T-helper 2 cell treated with Interferon-gamma antibody and Interleukin-4, amounts not matched to agents 100 ng/mL and 5 ng/mL, for 36 hours (primary cell): ENCODE data around the gene SYNM. TPM values are rescaled to one million over a fixed set of nuclear protein-coding genes. Genes with fewer than 3 reads are reported as not detected.

Experiments
- intact Hi-C: fragments of 100-400 bp; cut with micrococcal nuclease; formaldehyde crosslinking; loops from one replicate; pipeline ENCODE4 v1.15.1; 2023
- total RNA-seq: library from RNA; stranded (reverse); gene quantifications from 2 replicates; pipeline ENCODE4 v1.2.3, GENCODE V29; 2022

SYNM gene
- total RNA-seq, 1 donor from 2014 or later = 0.80 TPM

DNA sequence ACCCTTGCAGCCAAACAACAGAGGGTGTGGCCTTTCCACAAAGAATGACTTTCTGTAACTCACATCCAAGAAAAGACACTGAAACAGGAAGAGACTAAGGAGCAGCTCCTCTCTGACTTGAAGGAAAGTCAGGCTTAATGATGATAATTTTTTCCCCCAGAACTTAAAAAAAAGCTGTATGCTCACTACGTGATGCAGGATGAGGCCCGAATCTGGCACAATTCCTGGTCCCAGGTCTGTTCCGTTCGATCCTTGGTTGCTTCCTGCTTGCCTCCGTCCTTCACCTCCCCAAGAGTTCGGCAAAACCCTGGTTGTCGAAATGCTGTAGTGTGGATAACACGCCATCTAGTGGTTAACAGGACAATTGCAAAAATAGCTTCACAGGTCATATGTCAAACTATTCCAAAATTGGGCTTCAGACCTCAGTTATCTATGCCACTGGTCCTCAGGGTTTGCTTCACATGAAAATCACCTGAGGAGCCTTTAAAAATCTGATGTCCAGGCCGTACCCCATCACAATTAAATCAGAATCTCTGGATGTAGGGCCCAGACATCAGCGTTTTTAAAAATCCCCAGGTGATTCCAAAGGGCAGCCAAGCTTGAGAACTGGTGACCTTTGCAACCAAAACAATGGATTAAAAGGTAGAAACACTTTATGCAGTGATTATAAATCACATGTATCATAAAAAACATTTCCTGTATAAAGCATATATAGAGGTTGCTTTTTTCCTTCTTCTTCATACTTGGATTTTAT is 28.1 kb upstream of the SYNM start:
- intact Hi-C loops = loop anchor here (1.0 to 5.0 kb wide), 4 partner anchors 299 to 634 kb away; no protein-coding TSS in a partner anchor

DNA sequence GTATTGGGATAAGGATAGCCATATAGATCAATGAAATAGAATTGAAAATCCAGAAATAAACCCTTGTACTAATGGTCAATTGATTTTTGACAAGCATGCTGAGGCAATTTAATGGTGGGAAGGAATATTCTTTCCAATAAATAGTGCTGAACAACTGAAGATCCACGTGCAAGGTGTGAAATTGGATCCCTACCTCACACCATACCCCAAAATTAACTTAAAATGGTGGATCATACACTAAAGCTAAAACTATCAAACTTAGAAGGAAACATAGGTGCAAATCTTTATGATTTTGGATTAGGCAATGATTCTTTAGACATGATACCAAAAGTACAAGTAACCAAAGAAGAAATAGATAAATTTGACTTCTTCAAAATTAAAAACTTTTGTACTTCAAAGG is 22.1 kb upstream of the SYNM start:
- intact Hi-C loops = no loop called here

DNA sequence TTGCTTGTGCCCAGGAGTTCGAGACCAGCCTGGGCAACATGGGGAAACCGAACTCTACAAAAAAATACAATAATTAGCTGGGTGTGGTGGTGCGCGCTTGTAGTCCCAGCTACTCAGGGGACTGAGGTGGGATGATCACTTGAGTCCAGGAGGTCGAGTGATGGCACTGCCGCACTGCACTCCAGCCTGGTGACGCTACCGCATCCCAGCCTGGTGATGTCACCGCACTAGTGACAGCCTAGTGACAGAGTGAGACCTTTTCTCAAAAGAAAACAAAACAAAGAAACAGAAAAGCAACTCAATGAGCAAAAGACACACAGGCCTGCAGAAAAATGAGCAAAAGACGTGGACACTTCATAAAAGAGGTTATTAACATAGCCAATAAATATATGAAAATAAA is 19.9 kb upstream of the SYNM start:
- intact Hi-C loops = no loop called here

- intact Hi-C loops = no loop called here
Measured at GRCh38 chr15:99085413-99086326, 19.2 kb upstream of the SYNM start.

DNA sequence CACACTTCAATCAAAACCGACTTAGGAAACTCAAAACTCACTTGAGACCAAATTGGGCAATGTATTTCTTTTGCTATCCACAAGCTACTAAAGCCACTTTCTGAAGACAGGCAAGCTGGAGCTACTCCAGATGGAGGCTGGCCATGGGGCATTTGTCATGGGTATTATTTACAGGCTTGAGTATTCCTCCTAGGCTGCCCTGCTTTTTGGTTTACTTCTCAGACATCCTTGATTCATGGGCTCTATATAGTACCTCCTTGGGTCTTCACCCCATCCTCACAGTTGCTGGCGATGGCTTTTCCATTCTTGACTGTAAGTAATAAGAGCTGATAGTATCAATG is 18.6 kb upstream of the SYNM start:
- intact Hi-C loops = no loop called here

DNA sequence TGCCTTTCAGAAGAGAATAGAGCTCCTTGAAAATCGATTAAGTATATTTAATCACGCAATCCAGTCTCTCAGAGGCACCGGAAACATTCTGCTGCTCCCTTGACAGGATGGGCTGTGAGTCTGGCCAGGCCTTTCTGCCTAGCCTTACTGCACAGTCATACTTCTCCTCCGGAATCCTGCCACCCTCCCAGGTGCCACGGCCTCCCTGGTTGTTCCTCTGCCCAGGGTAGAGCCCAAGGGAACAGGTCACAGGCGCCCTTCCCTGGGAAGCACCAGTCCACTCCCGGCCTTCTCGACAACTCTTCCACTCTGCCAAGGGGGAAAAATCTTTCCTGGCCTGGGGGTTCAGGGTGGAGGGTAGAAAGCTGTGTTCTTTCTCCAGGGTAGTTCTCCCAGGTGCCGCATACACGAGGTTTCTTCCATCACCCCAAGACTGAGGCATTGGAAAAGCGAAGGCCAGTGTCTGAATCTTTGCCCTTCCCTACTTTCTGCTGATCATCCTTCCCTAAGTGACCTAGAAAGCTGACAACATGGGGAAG is 17.4 kb upstream of the SYNM start:
- intact Hi-C loops = no loop called here

- intact Hi-C loops = no loop called here
Measured at GRCh38 chr15:99090011-99090699, 14.7 kb upstream of the SYNM start.

- intact Hi-C loops = no loop called here
Measured at GRCh38 chr15:99090938-99091337, 13.9 kb upstream of the SYNM start.

- intact Hi-C loops = no loop called here
Measured at GRCh38 chr15:99092554-99093172, 12.2 kb upstream of the SYNM start.

DNA sequence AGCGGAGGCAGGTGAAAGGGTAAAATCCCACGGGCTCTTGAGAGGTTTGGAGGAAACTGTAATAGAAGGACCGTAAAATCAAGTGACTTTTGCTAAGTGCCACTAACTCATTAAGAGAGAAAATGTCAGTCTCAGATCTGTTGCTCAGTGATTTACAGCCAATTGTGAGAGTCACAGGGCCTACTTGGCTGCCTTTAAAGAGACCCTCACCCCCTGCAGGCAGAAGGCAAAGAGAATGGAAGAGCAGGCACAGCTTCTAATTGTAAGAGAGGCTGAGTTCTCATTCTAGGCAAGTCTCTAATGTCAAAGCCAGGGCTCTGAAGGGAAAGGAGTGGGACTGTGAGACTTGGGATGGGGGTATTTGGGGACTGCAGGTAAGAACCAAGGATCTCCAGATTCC is 9.3 kb upstream of the SYNM start:
- intact Hi-C loops = no loop called here

GRCh38 chr15:99096173-99096893 is 8.5 kb upstream of the SYNM start:
- intact Hi-C loops = no loop called here

GRCh38 chr15:99096894-99097426 is 7.9 kb upstream of the SYNM start:
- intact Hi-C loops = no loop called here

- intact Hi-C loops = no loop called here
Measured at GRCh38 chr15:99097441-99098410, 7.2 kb upstream of the SYNM start.

DNA sequence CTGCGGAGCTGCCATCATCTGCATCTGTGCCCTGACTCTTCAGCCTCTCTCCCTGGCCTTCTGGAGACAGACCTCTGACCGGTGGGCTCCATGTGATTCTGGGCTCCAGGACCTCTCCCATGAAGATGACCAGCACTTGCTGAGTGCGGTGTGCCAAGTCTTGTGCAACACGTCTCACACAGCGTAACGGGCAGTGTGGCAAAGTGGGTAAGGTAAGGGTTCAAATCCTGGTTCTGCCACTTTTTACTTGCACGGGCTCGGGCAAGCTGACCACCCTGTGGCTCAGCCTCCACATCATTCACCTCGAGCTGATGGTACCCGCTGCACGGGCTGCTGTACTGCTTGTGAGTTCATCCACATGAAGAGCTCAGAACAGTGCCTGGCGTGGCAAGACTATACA is 6.5 kb upstream of the SYNM start:
- intact Hi-C loops = no loop called here

DNA sequence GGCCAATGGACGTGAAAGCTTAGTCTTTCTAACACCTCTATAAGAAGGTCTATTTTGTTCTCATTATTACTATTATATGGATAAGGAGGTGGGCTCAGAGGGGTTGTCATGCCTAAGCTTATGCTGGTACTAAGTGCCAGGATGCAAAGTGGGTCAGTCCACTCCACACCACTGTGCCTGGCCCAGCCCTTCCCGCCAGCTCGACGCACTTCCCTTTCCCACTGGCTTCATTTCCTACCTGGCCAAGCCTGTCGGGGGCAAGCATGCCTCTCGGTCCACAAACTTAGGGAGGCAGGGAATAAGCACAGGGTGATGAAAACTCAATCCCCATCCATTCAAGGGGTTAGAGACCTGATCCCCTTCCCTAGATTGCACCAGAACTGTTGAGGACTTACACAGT is 5.9 kb upstream of the SYNM start:
- intact Hi-C loops = no loop called here

GRCh38 chr15:99099661-99100060 is 5.2 kb upstream of the SYNM start:
- intact Hi-C loops = loop anchor here (1.0 to 10.0 kb wide), 2 partner anchors 114 to 635 kb away; partner anchors contain the start of gene LYSMD4

DNA sequence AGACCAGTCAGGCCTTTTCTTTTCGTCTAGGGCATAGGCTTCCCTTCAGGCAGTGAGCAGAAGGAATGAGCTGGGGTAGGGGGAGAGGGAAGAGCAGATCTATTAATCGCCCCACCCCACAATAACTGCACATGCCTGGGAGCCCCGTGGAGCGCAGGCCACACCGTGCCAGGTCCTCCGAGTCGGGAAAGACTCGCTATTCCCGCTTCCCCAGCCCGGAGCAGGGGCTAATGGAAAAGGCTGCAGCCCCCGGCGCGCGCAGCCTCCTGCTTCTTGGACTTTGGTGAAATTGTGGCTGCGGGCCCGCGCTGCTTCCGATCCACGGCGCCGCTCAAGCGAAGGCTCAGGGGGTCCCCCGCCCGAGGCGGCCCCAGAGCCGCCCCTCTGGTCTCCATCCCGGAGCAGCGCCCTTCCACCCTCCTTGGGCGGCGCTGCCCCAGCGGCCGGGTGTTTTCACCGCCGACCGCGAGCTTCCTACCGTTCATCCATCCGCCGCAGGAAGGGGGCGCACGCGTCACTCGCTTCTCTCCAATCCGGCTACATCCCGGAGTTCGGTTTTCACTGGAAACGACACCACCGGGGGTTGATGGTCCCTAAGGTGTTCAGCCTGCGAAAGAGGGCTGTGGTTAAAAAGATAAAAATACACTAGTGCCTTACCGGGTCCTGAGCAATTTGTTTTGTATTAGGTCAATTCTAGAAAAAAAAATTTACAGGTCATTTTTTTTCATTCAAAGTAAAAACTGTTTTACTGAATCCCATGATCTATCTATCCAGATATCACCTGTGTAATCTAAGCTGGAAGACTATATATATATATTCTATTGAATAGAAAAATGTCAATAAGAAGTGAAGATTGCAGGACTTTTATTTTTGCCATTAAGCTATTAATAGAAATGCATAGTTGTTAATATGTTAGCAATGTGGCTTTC is 4.4 kb upstream of the SYNM start:
- intact Hi-C loops = loop anchor here (1.0 to 10.0 kb wide), 2 partner anchors 113 to 634 kb away; partner anchors contain the start of gene LYSMD4

DNA sequence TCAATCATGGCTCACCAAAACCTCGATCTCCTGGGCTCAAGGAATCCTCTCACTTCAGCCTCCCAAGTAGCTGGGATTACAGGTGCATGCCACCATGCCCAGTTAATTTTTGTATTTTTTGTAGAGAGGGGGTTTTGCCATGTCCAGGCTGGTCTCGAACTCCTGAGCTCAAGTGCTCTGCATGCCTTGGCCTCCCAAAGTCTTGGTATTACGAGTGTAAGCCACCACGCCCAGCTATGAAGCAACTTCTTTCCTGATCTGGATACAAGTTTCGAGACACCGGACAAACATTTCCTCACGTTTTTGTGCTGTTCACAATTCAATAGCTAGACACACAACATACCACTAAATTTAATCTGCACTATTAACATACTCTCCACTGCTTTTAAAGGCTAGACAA is 3.4 kb upstream of the SYNM start:
- intact Hi-C loops = loop anchor here (10.0 kb wide), 1 partner anchor 633 kb away; the partner anchor contains the start of gene LYSMD4
